ENCODE data around the gene N4BP2L2. TPM values are rescaled to one million over a fixed set of nuclear protein-coding genes. Genes with fewer than 3 reads are reported as not detected.

Gene N4BP2L2
- total and polyA plus RNA-seq, 2 of the 13 experiments (the other 11 are each of a cell fraction or from before 2014, with no cell fraction given): 58.9 to 81.2 TPM

- no peak; the same call in 1 of the 2 replicates for TF ChIP-seq ATF2 (CRISPR knock-in tag; IDR thresholded peaks at IDR 0.05)
- no peak for TF ChIP-seq ZNF407 (CRISPR knock-in tag; IDR thresholded peaks at IDR 0.05; ENCODE audit: not compliant biosample characterization)
- no peak for TF ChIP-seq TCF7L2 (IDR thresholded peaks at IDR 0.05; ENCODE audit: low read depth, low read length)
- no peak for TF ChIP-seq ZNF563 (CRISPR knock-in tag; IDR thresholded peaks at IDR 0.05)
- no peak for TF ChIP-seq ZNF850 (CRISPR knock-in tag; conservative IDR thresholded peaks at IDR 0.05)
- TF ChIP-seq ZNF441 (CRISPR knock-in tag; IDR thresholded peaks at IDR 0.05; ENCODE audit: borderline replicate concordance): no peak; the same call in 1 of the 2 replicates
- peak; percentile 45; the same call in 1 of the 2 replicates for TF ChIP-seq ZNF556 (CRISPR knock-in tag; IDR thresholded peaks at IDR 0.05; ENCODE audit: borderline replicate concordance)
- TF ChIP-seq NCOR1 (IDR thresholded peaks at IDR 0.05; ENCODE audit: borderline replicate concordance, low read length): 0 out of 2 replicates have a peak, but pooled peaks have one; percentile 13
- no peak; the same call in 1 of the 2 replicates for TF ChIP-seq EHMT2 (IDR thresholded peaks at IDR 0.05; ENCODE audit: borderline replicate concordance, low read depth, low read length)
- peak; percentile 99 for TF ChIP-seq ZNF574 (CRISPR knock-in tag; IDR thresholded peaks at IDR 0.05)
- TF ChIP-seq ZNF800 (CRISPR knock-in tag; IDR thresholded peaks at IDR 0.05): no peak
Observed at GRCh38 chr13:32538621-32539246, at the start of gene N4BP2L2 (continued).
